ENCODE measurements around the gene RASGRP2.

The RASGRP2 gene

DNA sequence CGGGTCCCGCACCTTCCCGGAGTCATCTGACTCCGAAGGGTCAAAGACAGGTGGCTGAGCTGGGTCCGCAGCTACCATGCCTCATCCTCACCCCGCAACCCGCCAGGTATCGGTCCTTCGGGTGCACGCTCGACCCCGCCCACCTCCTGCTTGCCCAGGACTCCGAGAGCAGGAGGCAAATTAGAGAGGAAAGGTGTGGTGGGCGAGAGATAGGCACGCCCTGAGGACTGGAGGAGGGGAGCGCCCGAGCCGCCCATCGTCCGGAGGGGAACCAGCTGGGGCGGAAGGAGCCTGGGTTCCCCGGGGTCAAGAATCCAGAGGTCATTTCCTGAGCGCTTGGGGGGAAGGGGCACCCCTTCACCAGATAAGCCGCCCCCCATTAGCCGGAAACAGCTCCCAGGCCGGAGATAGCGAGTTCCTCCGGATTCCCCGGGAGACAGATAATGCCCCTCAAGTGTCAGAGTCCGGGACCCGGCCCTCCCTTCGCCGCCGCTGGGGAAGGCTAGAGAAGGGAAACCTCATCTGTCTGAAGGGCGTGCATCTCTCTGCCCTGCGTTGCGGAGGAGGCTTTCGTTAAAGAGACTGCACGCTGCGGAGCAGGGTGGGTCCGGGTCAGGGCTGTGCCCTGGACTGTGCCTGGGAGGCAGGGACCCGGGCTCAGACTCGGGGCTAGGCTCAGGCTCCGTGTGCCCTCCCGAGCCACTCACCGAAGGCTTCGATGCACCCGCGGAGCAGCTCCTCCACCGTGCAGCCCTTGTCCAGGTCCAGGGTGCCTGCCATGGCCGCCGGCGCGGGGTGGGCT is 1.7 kb downstream of the RASGRP2 start:
- peaks cover 32% of the 10 kb centered on the region for H3K36me3 Mint-ChIP-seq
- no peaks in the 10 kb centered on the region for H3K9me3 Mint-ChIP-seq
- peak overlapping the region; percentile 92 for H3K4me3 Mint-ChIP-seq
- peaks cover 47% of the 10 kb centered on the region for H3K4me1 Mint-ChIP-seq
- ATAC-seq (peak; percentile 39), DNase-seq (ENCODE audit: low spot score in 2 of 2) (no peak)
- H3K27ac Mint-ChIP-seq = peak overlapping the region; percentile 83

DNA sequence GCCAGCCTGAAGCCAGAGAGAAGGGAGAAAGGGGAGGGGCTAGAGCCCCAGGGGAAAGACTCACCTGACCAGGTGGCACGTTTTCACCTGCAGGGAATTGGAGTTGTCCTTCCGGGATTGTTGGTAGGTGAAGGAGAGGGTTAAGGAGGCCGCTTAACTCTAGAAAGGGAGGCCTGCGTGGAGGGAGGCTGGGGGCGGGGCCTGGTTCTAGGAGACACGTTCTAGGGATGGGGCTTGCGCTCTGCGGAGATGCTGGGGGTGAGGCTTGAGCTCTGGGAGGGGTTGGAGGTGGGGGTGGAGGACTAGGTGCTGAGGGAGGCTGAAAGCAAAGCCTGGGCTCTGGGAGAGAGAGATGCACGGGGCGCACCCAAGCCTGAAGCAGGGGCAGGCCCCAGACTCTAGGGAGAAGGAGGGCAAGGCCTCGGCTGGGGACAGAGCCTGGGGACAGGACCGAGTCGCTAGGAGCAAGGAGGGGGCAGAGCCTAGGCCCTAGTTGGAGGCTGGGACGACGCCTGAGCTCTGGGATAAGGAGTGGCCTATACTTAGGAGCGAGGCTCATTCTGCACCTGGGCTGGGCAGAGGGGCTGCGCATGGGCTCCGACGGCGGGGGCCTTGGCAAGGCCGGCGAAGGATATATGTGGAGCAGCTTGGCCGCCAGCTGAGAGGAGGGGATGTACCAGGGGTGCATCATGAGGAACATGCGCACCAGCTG is 2.4 kb downstream of the RASGRP2 start:
- H3K36me3 Mint-ChIP-seq = peaks cover 35% of the 10 kb centered on the region

DNA sequence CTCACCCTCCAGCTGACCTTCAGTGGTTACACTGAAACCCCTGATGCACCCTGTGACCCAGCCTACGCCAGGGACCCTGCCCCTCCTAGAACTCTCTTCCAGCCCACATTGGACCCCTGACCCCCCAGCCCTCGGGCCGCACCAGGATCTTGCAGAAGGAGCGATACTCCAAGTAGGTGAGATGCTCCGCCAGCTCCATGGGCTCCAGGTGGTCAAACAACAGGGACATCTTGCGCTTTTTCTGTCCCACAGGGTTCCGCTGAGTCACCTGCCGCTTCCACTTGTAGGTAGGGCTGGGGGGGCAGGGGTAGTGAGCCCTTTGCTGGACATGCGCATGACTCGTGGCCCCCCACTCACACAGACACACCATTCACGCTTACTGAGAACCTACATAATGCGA is 4.1 kb downstream of the RASGRP2 start:
- peaks cover 34% of the 10 kb centered on the region for H3K36me3 Mint-ChIP-seq
- DNase-seq (ENCODE audit: low spot score in 2 of 2) (no peak), ATAC-seq (no peak)
- peaks cover 41% of the 10 kb centered on the region for H3K4me1 Mint-ChIP-seq
- H3K4me3 Mint-ChIP-seq = no peak overlapping the region
- no peaks in the 10 kb centered on the region for H3K9me3 Mint-ChIP-seq
- peak overlapping the region; percentile 83 for H3K27ac Mint-ChIP-seq

More for the DNA sequence above, 2.4 kb downstream of the RASGRP2 start:
- ATAC-seq = no peak
- DNase-seq (ENCODE audit: low spot score in 2 of 2) = no peak
- no peaks in the 10 kb centered on the region for H3K9me3 Mint-ChIP-seq
- peak overlapping the region; percentile 83 for H3K27ac Mint-ChIP-seq
- peak overlapping the region; percentile 92 for H3K4me3 Mint-ChIP-seq
- peaks cover 47% of the 10 kb centered on the region for H3K4me1 Mint-ChIP-seq

DNA sequence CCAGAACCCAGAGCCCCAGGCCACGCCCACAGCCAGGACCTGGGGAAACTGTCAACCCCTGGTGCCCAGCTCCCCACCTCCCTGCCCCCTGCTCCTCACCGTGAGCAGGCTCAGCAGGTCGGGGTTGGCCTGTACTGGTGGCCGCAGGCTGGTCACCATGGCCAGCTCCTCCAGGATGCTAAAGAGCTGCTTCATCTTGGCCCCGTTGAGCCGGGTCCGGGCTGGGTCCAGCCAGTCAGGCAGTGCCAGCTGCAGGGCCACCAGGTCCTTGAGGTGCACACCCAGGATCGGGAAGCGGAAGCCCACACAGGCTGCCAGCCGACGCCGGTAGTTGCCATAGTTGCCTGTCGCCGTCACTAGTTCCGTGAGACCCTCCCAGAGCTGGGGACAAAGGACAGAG is 7.3 kb downstream of the RASGRP2 start:
- Mint-ChIP-seq H3K9me3 (no peaks in the 10 kb centered on the region), H3K4me1 (peaks cover 22% of the 10 kb centered on the region), H3K27ac (peak overlapping the region; percentile 84), H3K4me3 (no peak overlapping the region), H3K36me3 (peaks cover 53% of the 10 kb centered on the region)
- ATAC-seq (no peak), DNase-seq (ENCODE audit: low spot score in 2 of 2) (no peak)

DNA sequence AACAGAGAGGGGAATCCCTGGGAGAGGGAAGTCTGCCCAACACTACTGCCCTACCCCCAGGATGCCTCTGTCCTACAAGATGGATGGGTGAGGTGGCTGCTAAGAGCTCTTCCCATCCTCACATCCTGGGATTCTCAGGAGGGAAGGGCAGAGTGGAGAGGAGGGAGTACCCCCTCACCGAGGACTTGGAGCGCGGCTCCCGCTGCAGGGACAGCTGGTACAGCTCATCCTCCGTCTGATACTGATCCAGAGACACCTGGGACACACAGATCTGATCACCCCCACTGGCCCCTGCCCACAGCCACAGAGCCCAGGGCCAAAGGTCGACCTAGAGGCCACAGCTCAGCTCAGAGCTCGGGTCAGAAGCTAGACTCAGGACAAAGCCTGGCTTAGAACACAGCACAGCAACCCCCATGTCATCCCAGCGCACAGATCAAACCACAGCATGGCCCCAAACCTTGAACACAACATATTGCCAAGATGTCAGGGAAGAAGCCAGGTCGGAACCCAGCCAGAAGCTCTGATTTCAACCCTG is 8.2 kb downstream of the RASGRP2 start:
- Mint-ChIP-seq H3K4me3 (no peak overlapping the region), H3K27ac (peak overlapping the region; percentile 84)
- DNase-seq (ENCODE audit: low spot score in 2 of 2) = no peak

DNA sequence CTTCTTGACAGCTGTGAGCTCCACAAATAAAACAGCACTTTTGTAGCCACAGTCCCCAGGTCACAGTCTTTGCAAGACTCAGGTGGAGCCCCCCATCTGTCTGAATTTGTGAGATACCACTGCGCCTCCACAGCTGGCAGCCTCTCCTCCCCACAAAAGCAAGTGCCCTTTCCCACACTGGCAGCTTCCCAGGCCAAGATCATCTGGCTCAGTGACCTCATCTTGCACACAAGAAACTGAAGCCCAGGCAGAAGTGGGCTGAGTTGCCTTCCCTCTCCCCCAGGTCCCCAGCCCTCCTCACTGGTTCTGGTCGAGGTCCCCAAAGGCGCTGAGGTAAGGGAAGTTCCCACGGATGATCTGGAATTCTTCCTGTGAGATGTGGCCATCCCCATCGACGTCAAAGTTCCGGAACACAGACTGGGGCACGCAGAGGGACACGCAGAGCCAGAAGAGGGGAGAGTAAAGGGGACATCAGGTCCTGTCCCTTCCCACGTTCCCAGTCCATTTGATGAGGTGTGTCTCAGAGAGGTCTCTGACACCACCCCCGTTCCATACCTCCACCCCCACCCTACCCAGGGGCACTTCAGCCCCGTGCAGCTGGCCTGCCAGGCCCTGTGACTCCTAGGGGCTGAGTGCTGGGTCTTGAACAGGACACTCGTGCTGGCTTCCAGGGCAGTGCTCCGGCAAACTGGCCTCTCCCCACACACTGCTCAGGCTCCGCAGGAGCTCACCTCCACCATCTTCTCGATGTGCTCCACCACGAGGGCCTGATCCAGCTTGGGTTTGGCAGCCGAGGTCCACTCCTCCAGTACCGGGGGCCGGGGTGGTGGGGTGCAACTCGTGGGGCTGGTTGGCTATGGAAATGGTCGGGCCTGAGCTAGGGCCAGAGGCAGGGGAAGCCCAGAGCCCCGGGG is 8.9 kb downstream of the RASGRP2 start:
- Mint-ChIP-seq H3K36me3 (peaks cover 58% of the 10 kb centered on the region), H3K4me3 (no peak overlapping the region), H3K4me1 (peaks cover 8% of the 10 kb centered on the region), H3K27ac (peak overlapping the region; percentile 17), H3K9me3 (no peaks in the 10 kb centered on the region)
- DNase-seq (ENCODE audit: low spot score in 2 of 2) (no peak), ATAC-seq (no peak)

More for the DNA sequence above, 8.2 kb downstream of the RASGRP2 start:
- Mint-ChIP-seq H3K9me3 (no peaks in the 10 kb centered on the region), H3K4me1 (peaks cover 15% of the 10 kb centered on the region), H3K36me3 (peaks cover 61% of the 10 kb centered on the region)
- no peak for ATAC-seq

DNA sequence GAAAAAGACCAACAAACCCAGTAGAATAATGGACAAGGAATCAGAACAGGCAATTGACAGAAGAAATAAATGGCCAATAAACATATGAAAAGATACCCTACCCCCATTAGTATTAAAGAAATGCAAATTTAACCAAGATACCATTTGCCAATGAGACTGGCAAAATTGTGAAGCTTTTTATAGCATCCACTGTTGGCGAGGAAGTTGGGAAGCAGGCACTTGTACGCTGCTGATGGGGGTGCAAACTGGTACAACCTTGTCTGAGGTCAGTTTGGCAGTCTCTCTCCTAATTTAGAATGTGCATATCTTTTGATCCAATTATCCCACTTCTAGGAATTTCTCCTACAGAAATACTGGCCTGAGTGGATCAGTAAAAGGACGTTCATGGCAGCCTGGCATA is 12.3 kb downstream of the RASGRP2 start:
- H3K36me3 Mint-ChIP-seq = peaks cover 70% of the 10 kb centered on the region

DNA sequence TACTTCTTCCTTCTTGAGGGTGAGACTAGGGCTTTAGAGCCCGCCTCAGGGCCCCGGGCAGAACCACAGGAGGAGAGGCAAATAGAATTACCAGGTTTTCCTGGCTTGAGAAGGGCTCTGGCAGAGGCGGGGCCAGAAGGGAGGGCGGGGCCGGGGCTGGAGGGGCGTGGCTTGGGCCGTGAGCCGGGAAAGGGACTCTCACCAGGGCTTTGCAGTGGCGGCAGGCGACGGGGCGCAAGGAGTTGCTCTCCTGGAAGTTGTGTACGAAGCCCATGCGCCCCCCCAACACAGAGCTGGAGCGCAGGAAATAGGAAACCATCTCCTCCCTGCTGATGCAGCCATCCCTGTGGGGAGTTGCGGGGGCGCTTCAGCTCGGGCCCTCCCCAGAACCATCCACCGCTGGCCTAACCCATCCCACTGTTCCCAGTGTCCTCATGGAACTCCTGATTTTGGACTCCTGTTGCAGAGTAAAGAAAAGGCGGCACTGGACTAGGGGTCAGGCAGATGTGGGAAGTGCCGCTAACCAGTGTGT is 14.0 kb downstream of the RASGRP2 start:
- Mint-ChIP-seq H3K36me3 (peaks cover 66% of the 10 kb centered on the region), H3K27ac (no peak overlapping the region), H3K4me3 (no peak overlapping the region), H3K4me1 (peaks cover 6% of the 10 kb centered on the region), H3K9me3 (no peaks in the 10 kb centered on the region)
- ATAC-seq = no peak
- DNase-seq (ENCODE audit: low spot score in 2 of 2) = no peak

More for the DNA sequence above, 12.3 kb downstream of the RASGRP2 start:
- H3K27ac Mint-ChIP-seq = peak overlapping the region; percentile 45
- no peak for ATAC-seq
- DNase-seq (ENCODE audit: low spot score in 2 of 2) = no peak
- no peaks in the 10 kb centered on the region for H3K9me3 Mint-ChIP-seq
- no peak overlapping the region for H3K4me3 Mint-ChIP-seq
- peaks cover 8% of the 10 kb centered on the region for H3K4me1 Mint-ChIP-seq

DNA sequence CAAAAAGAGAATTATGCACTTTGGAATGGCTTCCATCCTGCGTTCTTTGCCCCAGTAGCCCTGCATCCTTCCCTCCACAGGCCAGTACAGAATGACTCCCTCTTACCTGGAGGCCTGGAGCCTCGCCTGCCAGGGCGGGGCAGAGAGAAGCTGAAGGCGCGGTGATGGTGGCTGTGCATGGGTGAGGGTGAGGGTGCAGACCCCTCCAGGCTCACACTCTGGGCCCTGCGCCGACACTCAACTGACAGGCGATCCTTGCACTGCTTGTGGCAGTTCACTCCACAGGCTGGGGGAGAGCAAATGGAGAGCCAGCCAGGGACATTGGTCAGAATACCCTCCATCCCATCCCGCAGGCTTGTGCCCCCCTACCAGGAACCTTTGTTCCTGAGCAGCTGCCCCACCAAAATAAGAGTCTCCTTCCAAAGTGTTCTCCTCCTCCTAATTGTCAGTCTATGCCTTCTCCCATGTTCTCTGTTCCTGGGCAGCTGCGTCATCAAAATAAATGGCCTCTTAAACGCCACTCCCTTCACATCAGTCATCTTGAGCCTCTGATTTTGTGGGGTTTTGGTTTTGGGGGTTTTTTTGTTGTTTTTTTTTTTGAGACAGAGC is 15.1 kb downstream of the RASGRP2 start:
- peaks cover 59% of the 10 kb centered on the region for H3K36me3 Mint-ChIP-seq
- no peak overlapping the region for H3K4me3 Mint-ChIP-seq
- ATAC-seq (no peak), DNase-seq (ENCODE audit: low spot score in 2 of 2) (no peak)
- peaks cover 10% of the 10 kb centered on the region for H3K4me1 Mint-ChIP-seq
- no peak overlapping the region for H3K27ac Mint-ChIP-seq
- H3K9me3 Mint-ChIP-seq = no peaks in the 10 kb centered on the region

DNA sequence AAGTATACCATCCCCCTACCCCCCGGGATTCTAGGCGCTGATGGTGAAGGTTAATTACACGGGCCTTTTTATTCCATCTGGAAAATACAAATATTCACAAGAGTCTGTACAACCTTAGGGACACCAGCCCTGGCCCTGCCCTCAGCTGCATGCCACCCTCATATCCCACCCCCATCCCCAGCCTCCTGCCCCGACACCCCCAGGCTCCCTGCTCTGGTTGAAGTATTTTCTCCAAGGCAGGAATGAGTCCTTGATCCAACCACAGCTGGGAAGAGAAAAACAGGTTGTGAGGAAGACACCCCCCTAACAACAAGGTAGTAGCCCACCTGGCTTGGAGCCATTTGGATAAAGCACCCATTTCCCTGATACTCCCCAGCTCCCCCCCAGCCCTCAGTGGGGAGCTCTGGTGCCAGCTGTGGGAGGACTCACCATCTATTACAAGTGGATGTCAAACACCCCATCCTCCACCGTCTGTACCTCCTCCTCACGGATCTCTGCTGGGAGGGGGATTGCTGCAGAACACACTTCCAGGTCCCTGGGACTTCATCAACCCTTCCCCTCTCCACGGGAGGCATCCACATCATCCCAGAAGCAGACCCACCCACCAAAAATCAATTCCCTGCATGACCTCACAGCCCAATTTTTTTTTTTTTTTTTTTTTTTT is 16.9 kb downstream of the RASGRP2 start:
- no peak for ATAC-seq
- no peaks in the 10 kb centered on the region for H3K9me3 Mint-ChIP-seq
- no peak for DNase-seq (ENCODE audit: low spot score in 2 of 2)
- H3K27ac Mint-ChIP-seq = no peak overlapping the region
- H3K4me3 Mint-ChIP-seq = no peak overlapping the region
- peaks cover 16% of the 10 kb centered on the region for H3K4me1 Mint-ChIP-seq
- peaks cover 41% of the 10 kb centered on the region for H3K36me3 Mint-ChIP-seq

DNA sequence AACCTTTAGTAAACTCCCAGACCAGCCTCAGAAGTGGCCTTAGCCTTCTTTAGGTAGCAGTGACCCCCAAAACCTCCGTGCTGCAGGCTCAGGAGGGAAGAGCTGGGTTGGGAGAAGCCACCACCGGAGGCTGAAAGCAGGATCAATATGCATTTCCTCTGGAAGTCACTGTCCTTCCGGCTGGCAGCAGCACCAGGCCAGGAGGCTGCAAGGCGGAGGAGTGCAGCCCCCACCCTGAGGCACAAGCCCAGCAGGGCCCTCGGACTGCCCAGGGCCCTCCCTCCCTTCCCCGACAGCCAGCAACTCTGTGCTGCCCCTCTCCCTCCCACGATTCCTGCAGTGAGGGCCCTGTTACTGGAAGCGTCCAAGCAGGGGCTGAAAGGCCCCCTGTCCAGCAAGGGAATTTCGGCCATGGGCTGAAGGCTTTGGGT is 17.7 kb downstream of the RASGRP2 start:
- ATAC-seq = no peak
- no peak for DNase-seq (ENCODE audit: low spot score in 2 of 2)
- H3K4me1 Mint-ChIP-seq = peaks cover 16% of the 10 kb centered on the region
- no peak overlapping the region for H3K4me3 Mint-ChIP-seq
- H3K9me3 Mint-ChIP-seq = no peaks in the 10 kb centered on the region
- no peak overlapping the region for H3K27ac Mint-ChIP-seq
- peaks cover 34% of the 10 kb centered on the region for H3K36me3 Mint-ChIP-seq

DNA sequence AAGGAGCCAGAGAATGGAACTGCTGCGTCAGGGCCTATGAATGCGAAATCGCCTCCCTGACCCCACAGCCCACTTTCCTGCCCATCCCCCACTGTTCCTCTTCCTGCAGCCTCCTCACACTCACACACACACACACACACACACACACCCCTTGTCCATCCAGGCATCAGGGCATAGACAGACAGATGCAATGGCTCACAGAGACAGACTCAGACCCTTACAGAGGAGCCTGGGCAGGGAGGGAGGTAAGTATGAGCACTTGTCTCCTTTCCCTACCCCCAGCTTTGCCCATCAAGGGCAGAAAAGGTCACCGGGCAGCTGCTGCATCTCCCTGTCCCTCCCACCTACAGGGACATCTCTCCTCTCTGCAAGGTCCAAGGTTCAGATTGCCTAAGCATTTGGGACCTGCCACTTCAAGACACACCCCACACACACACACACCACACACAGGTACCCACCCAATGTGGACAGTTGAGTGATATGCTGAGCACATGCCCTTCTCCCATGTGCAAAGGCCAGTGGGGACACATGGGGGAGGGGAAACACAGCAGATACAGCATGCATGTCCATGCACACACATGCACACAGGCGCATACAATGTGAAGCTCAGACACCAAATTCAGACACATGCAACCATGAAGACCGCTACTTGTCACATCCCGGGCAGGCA is 18.9 kb downstream of the RASGRP2 start:
- H3K27ac Mint-ChIP-seq = no peak overlapping the region
- H3K9me3 Mint-ChIP-seq = no peaks in the 10 kb centered on the region
- peaks cover 27% of the 10 kb centered on the region for H3K36me3 Mint-ChIP-seq
- ATAC-seq (no peak), DNase-seq (ENCODE audit: low spot score in 2 of 2) (no peak)
- peaks cover 16% of the 10 kb centered on the region for H3K4me1 Mint-ChIP-seq
- H3K4me3 Mint-ChIP-seq = no peak overlapping the region

DNA sequence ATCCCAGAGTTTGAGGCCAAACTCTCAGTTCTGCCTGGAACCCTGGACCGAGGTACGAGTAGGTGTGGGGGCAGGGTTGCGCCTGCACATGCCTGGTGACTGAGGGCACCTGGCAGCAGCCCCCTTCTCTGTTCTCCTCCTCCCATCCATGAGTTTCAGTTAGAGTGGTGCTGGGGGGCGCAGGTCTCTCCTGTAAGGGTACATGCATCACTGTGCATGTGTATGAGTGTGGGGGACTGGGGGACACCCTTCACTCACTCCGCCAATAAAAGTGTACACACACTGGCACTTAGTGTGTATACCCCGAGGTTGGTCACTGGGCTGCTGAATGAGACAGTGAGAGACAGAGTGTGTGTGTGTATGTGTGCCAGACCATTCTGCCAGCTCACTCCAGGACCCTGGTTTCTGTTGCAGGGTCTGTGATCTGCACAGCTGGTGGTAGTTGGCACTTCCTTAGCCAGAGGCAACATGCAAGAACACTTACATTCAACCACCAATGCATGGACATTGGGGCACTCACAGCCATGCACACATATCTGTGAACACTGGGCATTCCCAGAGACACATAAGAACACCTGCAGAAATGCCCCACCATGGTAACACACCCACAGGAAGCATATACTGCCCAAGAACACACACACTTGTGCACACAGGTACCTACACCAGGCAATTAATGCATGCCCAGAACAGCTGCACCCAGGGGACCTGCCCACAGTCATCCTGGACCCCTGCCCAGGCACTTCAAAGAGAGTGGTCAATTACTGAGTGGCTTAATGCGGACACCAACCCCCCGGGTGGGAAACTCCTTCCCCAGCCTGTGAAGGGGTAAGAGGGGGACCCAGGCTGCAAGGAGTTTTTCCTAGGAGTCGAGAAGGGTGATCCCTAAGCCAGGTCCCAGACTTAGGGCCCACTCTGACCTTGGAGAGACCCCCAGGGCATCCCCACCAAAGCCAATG is 19.8 kb downstream of the RASGRP2 start:
- Mint-ChIP-seq H3K27ac (peak overlapping the region; percentile 74), H3K4me1 (peaks cover 16% of the 10 kb centered on the region), H3K36me3 (peaks cover 21% of the 10 kb centered on the region), H3K4me3 (peak overlapping the region; percentile 66), H3K9me3 (no peaks in the 10 kb centered on the region)
- no peak for ATAC-seq
- DNase-seq (ENCODE audit: low spot score in 2 of 2) = no peak
